Right kidney (tissue), 1 donor: Measurements from ENCODE around the gene SPRY1.
A peak's percentile ranks its signal among the peaks of the same experiment; 100 is the strongest.

Source experiments
- DNase-seq: peaks from one replicate; pipeline ENCODE4 v3.0.0-alpha.2; 2016

SPRY1 gene

DNA sequence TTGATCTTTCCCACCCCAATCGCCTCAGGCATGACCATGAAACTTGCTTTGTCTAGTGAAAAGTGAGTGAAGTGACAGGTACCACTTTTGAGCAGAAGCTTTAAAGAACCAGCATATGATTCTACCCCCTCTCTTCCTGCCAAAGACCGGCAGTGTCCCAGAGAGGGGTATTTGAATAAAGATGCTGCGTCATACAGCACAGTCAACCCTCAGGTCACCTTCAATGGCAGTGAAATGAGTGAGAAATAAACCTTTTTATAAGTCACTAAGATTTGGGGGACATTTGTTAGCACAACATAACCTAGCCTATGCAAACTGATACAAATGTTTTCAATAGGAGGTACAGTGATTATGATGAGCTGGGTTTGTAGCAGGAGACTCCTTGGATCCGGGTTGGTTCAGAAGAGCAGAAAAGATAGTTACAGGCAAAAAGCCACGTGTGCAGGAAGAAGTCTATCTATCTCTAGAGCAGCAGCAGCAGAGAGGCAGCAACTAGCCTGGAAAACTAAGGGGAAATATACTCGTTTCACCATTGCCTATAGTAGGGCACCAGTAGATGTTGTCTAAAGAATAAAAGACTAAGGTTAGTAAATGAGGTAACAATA is 30.3 kb upstream of the SPRY1 start:
- no peak for DNase-seq

GRCh38 chr4:123378794-123379193 is 17.8 kb upstream of the SPRY1 start:
- no peak for DNase-seq

GRCh38 chr4:123379392-123379791 is 17.2 kb upstream of the SPRY1 start:
- no peak for DNase-seq

- DNase-seq: no peak
Observed at GRCh38 chr4:123380728-123381716, 15.6 kb upstream of the SPRY1 start.

DNA sequence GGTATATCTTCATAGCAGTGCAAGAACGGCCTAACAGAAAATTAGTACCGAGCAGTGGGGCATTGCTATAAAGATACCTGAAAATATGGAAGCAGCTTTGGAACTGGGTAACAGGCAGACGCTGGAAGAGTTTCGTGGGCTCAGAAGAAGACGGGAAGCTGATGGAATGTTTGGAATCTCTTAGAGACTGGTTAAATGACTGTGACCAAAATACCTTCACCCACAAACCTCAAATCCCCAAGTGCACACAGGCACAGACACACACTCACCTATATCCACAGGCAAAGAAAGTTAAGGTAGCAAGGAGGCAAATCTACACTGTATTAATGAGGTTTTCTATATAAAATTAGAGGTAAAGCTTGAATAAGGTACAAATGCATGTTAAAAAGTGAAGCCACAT is 14.6 kb upstream of the SPRY1 start:
- DNase-seq: no peak

DNA sequence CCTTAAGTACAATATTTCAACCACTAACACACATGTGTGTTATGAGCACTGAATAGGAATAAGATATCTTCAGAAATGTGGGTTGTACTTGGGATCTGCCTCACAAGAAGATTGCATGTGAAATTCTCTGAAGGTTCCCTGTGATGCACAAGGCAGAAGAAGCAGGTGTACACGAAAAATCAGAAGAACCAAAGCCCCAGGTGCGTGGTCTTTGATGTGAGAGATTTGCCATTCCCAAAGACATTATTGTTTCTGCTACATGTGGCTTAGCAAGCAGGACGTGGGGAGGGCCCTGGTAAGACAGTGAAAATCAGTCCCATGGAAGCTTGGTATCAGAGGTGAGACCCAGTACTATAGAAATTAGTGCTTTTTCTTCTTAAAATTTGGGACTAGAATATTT is 13.0 kb upstream of the SPRY1 start:
- no peak for DNase-seq

DNA sequence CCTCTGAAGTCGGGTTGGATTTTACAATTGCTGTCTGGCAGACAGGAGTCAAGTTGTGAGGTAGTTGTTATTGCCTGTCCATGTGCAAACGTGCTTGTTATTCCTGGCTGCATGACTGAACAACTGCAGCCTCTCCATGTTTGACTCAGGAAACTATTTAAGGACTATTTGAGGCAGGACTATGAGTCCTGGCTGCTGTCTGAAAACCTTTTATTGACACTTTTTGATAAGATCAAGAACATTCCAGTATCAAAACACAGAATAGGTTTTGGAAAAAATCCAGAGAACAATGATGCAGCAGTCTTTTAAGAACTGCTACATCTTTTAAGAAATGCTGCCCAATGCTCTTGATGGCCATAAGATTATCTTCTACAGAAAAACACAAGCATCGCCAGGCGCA is 10.0 kb upstream of the SPRY1 start:
- no peak for DNase-seq

- no peak for DNase-seq
Observed at GRCh38 chr4:123390846-123391456, 5.6 kb upstream of the SPRY1 start.

DNA sequence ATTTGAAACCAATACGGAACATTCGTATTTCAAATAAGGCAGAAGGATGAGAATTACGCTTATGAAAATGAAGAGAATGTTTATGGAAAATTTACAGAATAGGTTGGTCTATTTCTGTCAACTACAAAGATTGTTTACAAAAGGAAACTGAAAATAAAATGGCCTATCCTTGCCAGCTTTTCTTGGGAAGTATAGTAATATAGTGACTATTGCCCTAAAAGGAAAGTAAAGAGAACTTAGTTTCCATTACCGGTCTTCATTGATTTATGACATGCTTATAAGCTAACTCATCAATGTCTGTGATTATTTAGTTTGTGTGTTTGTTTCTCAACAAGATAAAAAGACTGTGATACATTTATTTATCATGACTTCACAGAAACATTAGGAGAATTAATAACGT is 2.9 kb upstream of the SPRY1 start:
- no peak for DNase-seq

GRCh38 chr4:123397144-123398065 is 810 bp downstream of the SPRY1 start:
- DNase-seq: peak; percentile 87

GRCh38 chr4:123398066-123398852 is 1.7 kb downstream of the SPRY1 start:
- DNase-seq: peak; percentile 91

DNA sequence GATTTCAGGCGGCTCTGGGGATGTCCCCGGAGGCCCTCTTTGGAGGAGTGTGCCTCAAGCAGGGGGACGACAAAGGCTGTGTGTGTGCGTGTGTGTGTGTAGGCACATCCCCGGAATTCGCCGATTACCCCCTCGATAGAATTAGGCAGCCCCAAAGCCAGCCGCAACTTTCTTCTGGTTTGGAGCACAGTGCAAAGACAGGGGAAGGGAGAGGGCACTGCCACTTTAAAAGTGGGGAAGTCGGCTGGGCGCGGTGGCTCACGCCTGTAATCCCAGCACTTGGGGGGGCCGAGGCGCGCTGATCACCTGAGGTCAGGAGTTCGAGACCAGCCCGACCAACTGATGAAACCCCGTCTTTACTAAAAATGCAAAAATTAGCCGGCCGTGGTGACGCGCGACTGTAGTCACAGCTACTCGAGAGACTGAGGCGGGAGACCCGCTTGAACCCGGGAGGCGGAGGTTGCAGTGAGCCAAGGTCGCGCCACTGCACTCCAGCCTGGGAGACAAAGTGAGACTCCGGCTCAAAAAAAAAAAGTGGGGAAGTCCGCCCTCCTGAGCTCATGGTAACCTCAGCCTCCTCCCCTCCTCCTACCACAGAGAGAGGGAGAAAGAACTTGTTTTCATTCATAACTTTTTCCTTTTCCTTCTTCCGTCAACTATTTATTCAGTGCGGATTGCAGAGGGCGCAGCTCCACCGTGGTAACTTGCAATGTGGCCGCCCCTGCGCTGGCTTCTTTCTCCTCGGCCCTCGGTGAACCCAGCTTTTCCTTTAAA is 2.4 kb downstream of the SPRY1 start:
- DNase-seq: peak; percentile 89

GRCh38 chr4:123399627-123400358 is 3.2 kb downstream of the SPRY1 start:
- no peak for DNase-seq

- DNase-seq: no peak
Observed at GRCh38 chr4:123401271-123402120, 4.9 kb downstream of the SPRY1 start.

DNA sequence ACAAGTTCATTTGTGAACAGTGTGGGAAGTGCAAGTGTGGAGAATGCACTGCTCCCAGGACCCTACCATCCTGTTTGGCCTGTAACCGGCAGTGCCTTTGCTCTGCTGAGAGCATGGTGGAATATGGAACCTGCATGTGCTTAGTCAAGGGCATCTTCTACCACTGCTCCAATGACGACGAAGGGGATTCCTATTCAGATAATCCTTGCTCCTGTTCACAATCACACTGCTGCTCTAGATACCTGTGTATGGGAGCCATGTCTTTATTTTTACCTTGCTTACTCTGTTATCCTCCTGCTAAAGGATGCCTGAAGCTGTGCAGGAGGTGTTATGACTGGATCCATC is 5.5 kb downstream of the SPRY1 start:
- DNase-seq: no peak

DNA sequence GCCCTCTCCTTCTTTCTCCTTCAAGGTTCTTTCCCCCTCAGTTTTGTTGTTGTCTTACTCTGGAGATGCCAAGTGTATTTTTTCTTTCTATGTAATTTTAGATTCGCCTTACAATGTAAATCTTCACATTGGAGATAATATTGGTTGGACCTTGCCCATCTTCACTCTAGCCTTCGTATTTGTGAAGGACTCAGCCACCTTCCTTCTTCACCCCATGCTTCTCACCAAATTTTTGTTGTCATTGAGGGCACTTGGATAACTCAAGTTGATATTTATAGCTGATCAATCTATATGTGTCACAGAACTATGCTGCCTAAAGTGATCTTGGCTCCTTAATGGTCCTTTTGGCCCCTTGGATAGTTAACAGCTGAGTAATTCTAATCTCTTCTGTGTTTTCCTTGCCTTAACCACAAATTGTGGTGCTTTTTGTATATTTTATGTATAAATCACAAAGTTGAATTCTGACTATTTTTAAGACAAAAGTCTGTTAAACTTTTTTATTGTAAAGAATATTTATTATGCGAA is 6.5 kb downstream of the SPRY1 start:
- DNase-seq: no peak

DNA sequence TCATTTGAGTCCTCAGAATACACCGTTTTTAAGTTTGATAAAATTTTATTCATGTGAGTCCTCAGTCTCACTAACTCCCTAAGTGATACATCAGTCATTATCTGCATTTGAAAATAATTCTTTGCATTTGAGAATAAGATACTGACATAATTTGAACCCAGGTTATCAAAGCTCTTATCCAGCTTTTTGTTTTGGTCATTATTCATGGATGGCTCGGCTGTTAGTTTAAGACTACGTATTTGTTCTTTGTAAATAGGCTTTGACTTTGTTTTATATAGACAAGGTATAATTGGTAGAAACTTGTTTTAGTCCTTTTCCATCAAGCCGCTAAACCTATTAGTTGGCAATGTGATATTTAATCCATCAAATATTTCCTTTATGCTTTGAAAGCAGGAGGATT is 7.9 kb downstream of the SPRY1 start:
- no peak for DNase-seq

DNA sequence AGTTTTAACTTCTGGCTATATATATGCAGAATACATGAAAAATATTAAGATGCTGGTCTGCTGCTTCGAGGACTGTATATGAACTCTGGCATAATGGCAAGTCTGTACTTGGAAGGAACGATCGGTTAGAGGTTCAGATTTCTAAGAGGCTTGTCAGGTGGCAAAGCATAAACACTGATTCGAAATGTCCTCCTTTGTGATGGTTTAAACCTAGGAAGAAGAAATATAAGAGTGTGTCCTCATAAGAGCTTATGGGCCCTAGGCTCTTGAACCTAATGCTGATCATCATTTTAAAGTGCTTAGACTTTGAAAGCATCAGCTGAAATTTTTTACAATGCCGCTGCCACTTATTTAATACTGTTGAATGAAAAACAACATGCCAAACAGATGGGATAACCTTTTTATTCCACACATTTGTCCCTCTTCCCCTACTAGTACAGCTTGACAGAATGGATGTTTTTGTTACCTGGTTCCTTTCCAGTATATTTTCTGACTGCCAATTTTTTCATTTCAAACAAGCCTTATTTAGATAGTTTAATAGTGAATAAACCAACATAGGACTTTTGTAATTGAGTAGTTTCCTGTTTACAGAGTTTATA is 8.8 kb downstream of the SPRY1 start:
- DNase-seq: no peak
